Cardiac muscle cell (in vitro differentiated cells and primary cell): ENCODE data around the gene RINL. TPM values are rescaled to one million over a fixed set of nuclear protein-coding genes. Genes with fewer than 3 reads are reported as not detected.

Source experiments
- DNase-seq, 2 donors: peaks; one replicate each; pipeline versions ENCODE4 v3.0.0 to v3.0.0-alpha.2; 2010 to 2017; ENCODE audit warnings: low read depth in 1 of 2, low spot score in 1 of 2
- H3K27ac ChIP-seq: fragments of 200-600 bp; sonication (generic); 2 replicates; pipeline ENCODE4 v1.5.1; 2016
- H3K27me3 ChIP-seq: fragments of 200-600 bp; sonication (generic); 2 replicates; pipeline ENCODE4 v1.6.0; 2016; ENCODE audit warnings: control low read depth
- H3K36me3 ChIP-seq: fragments of 200-600 bp; sonication (generic); 2 replicates; pipeline ENCODE4 v1.5.1; 2016; ENCODE audit warnings: control low read depth
- H3K4me1 ChIP-seq: fragments of 200-600 bp; sonication (generic); 2 replicates; pipeline ENCODE4 v1.8.1; 2017; ENCODE audit warnings: low read depth, mild to moderate bottlenecking, mixed run types
- H3K4me3 ChIP-seq: fragments of 200-600 bp; sonication (generic); 2 replicates; pipeline ENCODE4 v1.5.1; 2016; ENCODE audit warnings: mild to moderate bottlenecking
- H3K9me3 ChIP-seq: fragments of 200-600 bp; sonication (generic); 2 replicates; pipeline ENCODE4 v1.5.1; 2017; ENCODE audit warnings: low read depth, mild to moderate bottlenecking, control low read depth
- CTCF ChIP-seq: IDR thresholded peaks from 2 replicates; pipeline ENCODE4 v1.5.1; 2012; ENCODE audit warnings: low read depth, mild to moderate bottlenecking, low read length
- polyA plus RNA-seq: library from polyadenylated mRNA; unstranded; fragments of >200 nt; fragmentation: Nextera tagmentation; extraction: Ambion mirVana; gene quantifications from 2 replicates; pipeline ENCODE4 v1.2.1, GENCODE V29; 2016
- total RNA-seq: library from RNA; depleted of rRNA; stranded (reverse); fragments of >200 nt; gene quantifications from 2 replicates; pipeline ENCODE4 v1.2.3, GENCODE V29; 2016

RINL gene
- total and polyA plus RNA-seq, 2 experiments from 2014 or later = 3.9 to 8.4 TPM

- no peaks in the 10 kb centered on the region for H3K27me3 ChIP-seq
- H3K4me1 ChIP-seq = no peaks in the 10 kb centered on the region
- no peak for TF ChIP-seq CTCF
- no peak for DNase-seq
- H3K9me3 ChIP-seq = no peaks in the 10 kb centered on the region
- H3K27ac ChIP-seq = no peak overlapping the region
- no peak overlapping the region for H3K4me3 ChIP-seq
- no peaks in the 10 kb centered on the region for H3K36me3 ChIP-seq
Observed at GRCh38 chr19:38913958-38914357, 35.9 kb upstream of the RINL start.

- H3K9me3 ChIP-seq = no peaks in the 10 kb centered on the region
Observed at GRCh38 chr19:38912600-38913514, 34.8 kb upstream of the RINL start.

GRCh38 chr19:38911388-38912001, 33.4 kb upstream of the RINL start:
- Histone ChIP-seq H3K36me3 (no peaks in the 10 kb centered on the region), H3K27me3 (no peaks in the 10 kb centered on the region), H3K4me1 (no peaks in the 10 kb centered on the region), H3K4me3 (no peak overlapping the region), H3K9me3 (no peaks in the 10 kb centered on the region), H3K27ac (no peak overlapping the region)
- TF ChIP-seq CTCF = no peak
- DNase-seq = no peak

More at GRCh38 chr19:38912600-38913514, 34.8 kb upstream of the RINL start:
- no peak for DNase-seq
- Histone ChIP-seq H3K4me1 (no peaks in the 10 kb centered on the region), H3K27ac (no peak overlapping the region), H3K36me3 (no peaks in the 10 kb centered on the region), H3K4me3 (no peak overlapping the region), H3K27me3 (no peaks in the 10 kb centered on the region)
- no peak for TF ChIP-seq CTCF

DNA sequence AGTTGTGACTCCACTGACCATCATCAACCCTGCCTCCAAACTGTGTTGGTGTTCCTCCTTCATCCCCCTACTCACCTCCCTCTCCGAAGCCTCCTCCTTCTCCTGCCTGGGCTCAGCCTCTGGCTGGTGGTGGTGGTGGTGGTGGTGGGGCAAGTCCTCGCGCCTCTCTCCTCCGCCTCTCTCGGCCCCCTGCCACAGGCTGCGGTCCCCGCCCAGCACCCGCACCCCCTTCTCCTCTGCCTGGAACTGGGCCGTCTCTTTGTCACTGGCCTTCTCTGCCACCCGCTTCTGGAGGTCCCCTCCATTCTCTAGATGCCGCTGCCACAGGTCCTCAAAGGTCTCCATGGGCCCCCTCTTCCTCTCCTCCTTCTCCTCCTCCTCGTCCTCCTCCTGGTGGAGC, 32.4 kb upstream of the RINL start:
- no peak overlapping the region for H3K27ac ChIP-seq
- no peaks in the 10 kb centered on the region for H3K9me3 ChIP-seq
- no peak overlapping the region for H3K4me3 ChIP-seq
- DNase-seq = no peak
- H3K4me1 ChIP-seq = no peaks in the 10 kb centered on the region
- H3K27me3 ChIP-seq = no peaks in the 10 kb centered on the region
- H3K36me3 ChIP-seq = no peaks in the 10 kb centered on the region
- no peak for TF ChIP-seq CTCF

DNA sequence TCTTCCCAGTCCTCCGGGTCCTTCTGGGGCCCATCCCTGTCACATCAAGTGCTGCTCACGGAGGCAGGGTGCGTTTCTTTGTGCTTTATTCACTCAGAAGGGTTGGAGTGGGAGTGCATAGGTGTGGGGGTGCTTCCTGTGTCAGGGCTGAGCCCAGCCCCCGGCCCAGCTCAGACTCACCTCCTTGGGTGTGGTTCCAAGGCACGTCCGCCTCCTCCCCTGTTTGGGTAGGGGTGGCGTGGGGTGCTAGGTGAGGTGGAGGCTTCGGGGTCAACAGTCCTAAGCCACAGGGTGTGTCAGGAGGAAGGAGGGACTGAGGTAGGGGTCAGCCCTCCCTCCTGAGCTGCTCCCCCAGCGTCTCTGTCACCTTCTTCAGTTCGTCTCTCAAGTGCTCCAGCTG, 30.8 kb upstream of the RINL start:
- TF ChIP-seq CTCF = no peak
- DNase-seq = no peak
- H3K27ac ChIP-seq = no peak overlapping the region

More for the DNA sequence above, 30.8 kb upstream of the RINL start:
- H3K4me1 ChIP-seq = no peaks in the 10 kb centered on the region
- no peak overlapping the region for H3K4me3 ChIP-seq
- H3K27me3 ChIP-seq = no peaks in the 10 kb centered on the region
- H3K9me3 ChIP-seq = no peaks in the 10 kb centered on the region
- no peaks in the 10 kb centered on the region for H3K36me3 ChIP-seq
